OCI-LY7 (cell line): ENCODE data around the gene NPY1R. TPM values are rescaled to one million over a fixed set of nuclear protein-coding genes. Genes with fewer than 3 reads are reported as not detected.

Source experiments
- BruUV-seq: library from RNA; stranded (reverse); fragments of 400-500 nt; replicated peaks from 2 replicates; lab custom pipeline; 2021; lab: Mats Ljungman, UMichigan
- CTCF ChIA-PET: fragments of 300-600 bp; sonication (Branson Sonifier 250); formaldehyde crosslinking; loops from one replicate; lab custom pipeline; 2022; ENCODE audit warnings: antibody characterized with exemption; ENCODE audit not compliant: unreplicated experiment; lab: Charles Lee
- POLR2A ChIA-PET: fragments of 300-600 bp; sonication (Branson Sonifier 250); formaldehyde crosslinking; loops from one replicate; lab custom pipeline; 2022; ENCODE audit warnings: antibody characterized with exemption; lab: Charles Lee
- DNase-seq: peaks from one replicate; pipeline ENCODE4 v3.0.0-alpha.2; 2015; ENCODE audit warnings: low spot score
- H2AFZ ChIP-seq: fragments of 200-600 bp; sonication (generic), shearing (Covaris generic); 2 replicates; pipeline ENCODE4 v1.6.1; 2014; ENCODE audit warnings: mild to moderate bottlenecking, antibody characterized with exemption, low read length, moderate library complexity
- H3K27ac ChIP-seq: fragments of 200-600 bp; sonication (generic); 2 replicates; pipeline ENCODE4 v1.5.1; 2014; ENCODE audit warnings: mixed run types, low read depth, mild to moderate bottlenecking, moderate library complexity, low read length, inconsistent platforms; ENCODE audit not compliant: poor library complexity, severe bottlenecking
- H3K36me3 ChIP-seq: fragments of 200-600 bp; sonication (generic); 2 replicates; pipeline ENCODE4 v1.6.1; 2014; ENCODE audit warnings: mild to moderate bottlenecking, antibody characterized with exemption, low read length, moderate library complexity, mixed read lengths; ENCODE audit not compliant: insufficient read depth
- H3K4me1 ChIP-seq: fragments of 200-600 bp; sonication (generic); 2 replicates; pipeline ENCODE4 v1.5.1; 2014; ENCODE audit warnings: mild to moderate bottlenecking, low read length; ENCODE audit not compliant: insufficient read depth, poor library complexity, severe bottlenecking
- H3K4me2 ChIP-seq: fragments of 200-600 bp; sonication (generic); 2 replicates; pipeline ENCODE4 v1.6.1; 2014; ENCODE audit warnings: mild to moderate bottlenecking, low read length
- H3K4me3 ChIP-seq: fragments of 200-600 bp; sonication (generic); 2 replicates; pipeline ENCODE4 v1.5.1; 2014; ENCODE audit warnings: mild to moderate bottlenecking, low read depth, low read length; ENCODE audit not compliant: poor library complexity, severe bottlenecking
- H3K79me2 ChIP-seq: fragments of 200-600 bp; sonication (generic); 2 replicates; pipeline ENCODE4 v1.6.1; 2016; ENCODE audit warnings: low read depth, mild to moderate bottlenecking, low read length, moderate library complexity, mixed read lengths; ENCODE audit not compliant: insufficient read depth
- H3K9me2 ChIP-seq: fragments of 200-600 bp; sonication (generic); 2 replicates; pipeline ENCODE4 v1.6.1; 2016; ENCODE audit warnings: mild to moderate bottlenecking, low read length, mixed read lengths; ENCODE audit not compliant: insufficient read depth
- H3K9me3 ChIP-seq: fragments of 200-600 bp; sonication (generic); 2 replicates; pipeline ENCODE4 v1.6.1; 2014; ENCODE audit warnings: mild to moderate bottlenecking, mixed run types, low read length, mixed read lengths
- H4K20me1 ChIP-seq: fragments of 200-600 bp; sonication (generic); 2 replicates; pipeline ENCODE4 v1.6.1; 2014; ENCODE audit warnings: mild to moderate bottlenecking, antibody characterized with exemption, low read length, moderate library complexity, mixed read lengths; ENCODE audit not compliant: insufficient read depth
- EZH2phosphoT487 ChIP-seq: fragments of 200-600 bp; sonication (generic); IDR thresholded peaks from 2 replicates; pipeline ENCODE4 v1.6.1; 2018; ENCODE audit warnings: low read depth, borderline replicate concordance, mild to moderate bottlenecking, mixed run types, antibody characterized with exemption, low read length, moderate library complexity, mixed read lengths
- intact Hi-C: fragments of 100-400 bp; cut with micrococcal nuclease; formaldehyde crosslinking; loops from one replicate; pipeline ENCODE4 v1.10.0; 2022; ENCODE audit not compliant: unreplicated experiment
- total RNA-seq, 2 experiments: library from RNA; depleted of rRNA in 1 of 2; stranded (reverse); fragments of >200 nt in 1 of 2; shearing (Covaris generic) in 1 of 2; gene quantifications; 2 replicates each; pipeline ENCODE4 v1.2.3, GENCODE V29; 2014 to 2022
- TF ChIP-seq, protein P1 (sequence below): fragments of 200-600 bp; sonication (generic); conservative IDR thresholded peaks from 2 replicates; pipeline ENCODE4 v1.5.1; 2014; ENCODE audit warnings: mild to moderate bottlenecking, antibody characterized with exemption, low read length, moderate library complexity, mixed read lengths

The NPY1R gene
- total RNA-seq, 2 experiments from 2014 or later = not detected

DNA sequence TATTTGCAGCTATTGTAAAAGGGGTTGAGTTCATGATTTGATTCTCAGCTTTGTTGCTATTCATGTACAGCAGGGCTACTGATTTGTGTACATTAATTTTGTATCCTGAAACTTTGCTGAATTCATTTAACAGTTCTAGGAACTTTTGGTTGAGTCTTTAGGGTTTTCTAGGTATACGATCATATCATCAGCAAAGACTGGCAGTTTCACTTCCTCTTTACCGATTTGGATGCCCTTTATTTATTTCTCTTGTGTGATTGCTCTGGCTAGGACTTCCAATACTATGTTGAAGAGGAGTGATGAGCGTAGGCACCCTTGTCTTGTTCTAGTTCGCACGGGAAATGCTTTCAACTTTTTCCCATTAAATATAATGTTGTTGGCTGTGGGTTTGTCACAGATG lies 48.1 kb downstream of the NPY1R start:
- TF ChIP-seq, protein P1, sequence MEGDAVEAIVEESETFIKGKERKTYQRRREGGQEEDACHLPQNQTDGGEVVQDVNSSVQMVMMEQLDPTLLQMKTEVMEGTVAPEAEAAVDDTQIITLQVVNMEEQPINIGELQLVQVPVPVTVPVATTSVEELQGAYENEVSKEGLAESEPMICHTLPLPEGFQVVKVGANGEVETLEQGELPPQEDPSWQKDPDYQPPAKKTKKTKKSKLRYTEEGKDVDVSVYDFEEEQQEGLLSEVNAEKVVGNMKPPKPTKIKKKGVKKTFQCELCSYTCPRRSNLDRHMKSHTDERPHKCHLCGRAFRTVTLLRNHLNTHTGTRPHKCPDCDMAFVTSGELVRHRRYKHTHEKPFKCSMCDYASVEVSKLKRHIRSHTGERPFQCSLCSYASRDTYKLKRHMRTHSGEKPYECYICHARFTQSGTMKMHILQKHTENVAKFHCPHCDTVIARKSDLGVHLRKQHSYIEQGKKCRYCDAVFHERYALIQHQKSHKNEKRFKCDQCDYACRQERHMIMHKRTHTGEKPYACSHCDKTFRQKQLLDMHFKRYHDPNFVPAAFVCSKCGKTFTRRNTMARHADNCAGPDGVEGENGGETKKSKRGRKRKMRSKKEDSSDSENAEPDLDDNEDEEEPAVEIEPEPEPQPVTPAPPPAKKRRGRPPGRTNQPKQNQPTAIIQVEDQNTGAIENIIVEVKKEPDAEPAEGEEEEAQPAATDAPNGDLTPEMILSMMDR = no peak
- TF ChIP-seq EZH2phosphoT487 = no peak
- Histone ChIP-seq H2AFZ (no peak overlapping the region), H3K4me2 (no peak overlapping the region), H3K27ac (no peak overlapping the region), H3K4me1 (no peaks in the 10 kb centered on the region), H3K9me3 (no peaks in the 10 kb centered on the region), H3K4me3 (no peak overlapping the region), H4K20me1 (no peaks in the 10 kb centered on the region), H3K79me2 (no peaks in the 10 kb centered on the region), H3K36me3 (no peaks in the 10 kb centered on the region), H3K9me2 (no peaks in the 10 kb centered on the region)
- intact Hi-C loops = no loop called here
- ChIA-PET CTCF (no interaction called here), POLR2A (no interaction called here)
- no TSS peak for BruUV-seq
- peak; percentile 36 for DNase-seq

DNA sequence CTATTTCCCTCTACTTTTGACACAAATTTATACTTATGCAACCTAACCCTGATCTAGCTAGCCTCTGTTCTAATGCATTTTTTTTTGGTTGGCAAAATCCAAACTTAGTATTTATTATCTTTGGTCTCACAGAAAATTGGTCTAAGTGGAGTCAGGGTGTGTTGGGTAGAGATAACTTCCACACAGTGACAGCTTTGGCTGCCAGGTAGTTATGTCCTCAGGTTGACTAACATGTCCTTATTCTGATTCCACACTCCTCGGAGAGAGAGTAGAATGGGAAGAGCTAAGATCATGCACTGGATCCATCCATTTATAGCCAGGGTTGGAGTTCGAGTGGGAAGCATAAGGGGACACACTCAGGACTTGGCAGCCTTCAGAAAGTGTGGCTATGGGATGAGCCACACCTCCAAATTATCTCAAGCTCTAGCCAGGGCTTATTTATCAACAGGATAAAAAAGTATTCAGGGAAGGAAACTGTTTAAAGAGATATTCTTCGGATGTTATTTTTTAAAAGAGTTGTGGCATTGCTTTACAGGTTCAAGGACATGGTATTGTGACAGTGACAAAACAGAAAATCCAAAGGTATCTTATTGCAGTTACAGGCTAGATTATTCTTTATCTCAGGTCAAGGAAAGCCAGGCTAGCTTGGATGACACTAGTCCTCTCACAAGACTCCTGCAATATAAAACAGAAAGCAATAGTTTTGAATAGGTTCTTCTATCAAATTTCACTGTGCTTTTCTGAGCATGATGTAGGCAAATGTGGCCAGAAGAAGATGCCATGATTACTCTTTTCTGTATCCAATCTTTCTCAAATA lies 51.5 kb downstream of the NPY1R start:
- CTCF ChIA-PET = no interaction called here
- no peaks in the 10 kb centered on the region for H4K20me1 ChIP-seq

More for the DNA sequence above, 51.5 kb downstream of the NPY1R start:
- H3K27ac ChIP-seq = no peak overlapping the region
- no peak overlapping the region for H2AFZ ChIP-seq
- DNase-seq = no peak
- no peaks in the 10 kb centered on the region for H3K9me3 ChIP-seq
- BruUV-seq = no TSS peak
- H3K4me2 ChIP-seq = no peak overlapping the region
- H3K4me1 ChIP-seq = no peaks in the 10 kb centered on the region
- intact Hi-C loops = no loop called here
- no peaks in the 10 kb centered on the region for H3K36me3 ChIP-seq
- no peak overlapping the region for H3K4me3 ChIP-seq
- POLR2A ChIA-PET = interaction anchor here (0.7 kb wide), 1 partner anchor 241 kb away, joined by 5 read pairs; no protein-coding TSS in a partner anchor
- H3K79me2 ChIP-seq = no peaks in the 10 kb centered on the region
- TF ChIP-seq, protein P1 = no peak
- TF ChIP-seq EZH2phosphoT487 = no peak
- H3K9me2 ChIP-seq = no peaks in the 10 kb centered on the region
